HG03575 (cell line): ENCODE results near the gene R3HDM2.

ENCODE experiments used
- ATAC-seq: cut with Tn5 transposase; IDR thresholded peaks from one replicate; pipeline ENCODE4 v1.9.1; 2021; ENCODE audit not compliant: unreplicated experiment, insufficient number of reproducible peaks, low FRiP score; ENCODE audit errors: extremely low read depth

Gene R3HDM2

GRCh38 chr12:57262126-57262822 lies 168.6 kb downstream of the R3HDM2 start:
- no peak for ATAC-seq

GRCh38 chr12:57261428-57261865 lies 169.4 kb downstream of the R3HDM2 start:
- ATAC-seq, result no peak

GRCh38 chr12:57260366-57260765 lies 170.5 kb downstream of the R3HDM2 start:
- ATAC-seq, result no peak

GRCh38 chr12:57258977-57259970 lies 171.6 kb downstream of the R3HDM2 start:
- no peak for ATAC-seq

GRCh38 chr12:57255916-57256315 lies 174.9 kb downstream of the R3HDM2 start:
- ATAC-seq, result no peak

GRCh38 chr12:57254506-57255280 lies 176.2 kb downstream of the R3HDM2 start:
- ATAC-seq, result no peak

- ATAC-seq, result no peak
Observed at GRCh38 chr12:57250956-57251355, 179.9 kb downstream of the R3HDM2 start, which contains the start of gene STAC3. Gene STAC3, minus strand, starts transcription at chr12:57251187. Its CDS starts 1,551 bp downstream, at chr12:57249636.

GRCh38 chr12:57250541-57250940 lies 180.3 kb downstream of the R3HDM2 start:
- ATAC-seq, result no peak

GRCh38 chr12:57248934-57249742 lies 181.7 kb downstream of the R3HDM2 start:
- no peak for ATAC-seq

GRCh38 chr12:57247041-57247440 lies 183.8 kb downstream of the R3HDM2 start:
- no peak for ATAC-seq

GRCh38 chr12:57244312-57244696 lies 186.5 kb downstream of the R3HDM2 start:
- ATAC-seq, result no peak

GRCh38 chr12:57243521-57244311 lies 187.1 kb downstream of the R3HDM2 start:
- no peak for ATAC-seq

- ATAC-seq, result no peak
Observed at GRCh38 chr12:57242691-57243454, 188.0 kb downstream of the R3HDM2 start.

- ATAC-seq, result no peak
Observed at GRCh38 chr12:57242329-57242690, 188.5 kb downstream of the R3HDM2 start.

GRCh38 chr12:57241402-57242310 lies 189.2 kb downstream of the R3HDM2 start:
- no peak for ATAC-seq

GRCh38 chr12:57240926-57241401 lies 189.9 kb downstream of the R3HDM2 start:
- no peak for ATAC-seq
